Tibial artery (tissue), 4 donors: Measurements from ENCODE around the gene RPP30.

Experiments
- DNase-seq, 2 donors: peaks; one replicate each; pipeline ENCODE4 v3.0.0-alpha.2; 2019
- H3K27ac ChIP-seq, 2 donors: fragments of 200-600 bp; sonication (generic) in 1 of 2; 1 replicate in 1 of 2; 2 replicates in 1 of 2; pipeline ENCODE4 v1.5.1; 2018 to 2019; ENCODE audit warnings: mild to moderate bottlenecking in 1 of 2
- H3K27me3 ChIP-seq, 2 donors: fragments of 200-600 bp; sonication (generic) in 1 of 2; one replicate each; pipeline versions ENCODE4 v1.5.1 to v1.6.0; 2016 to 2019
- H3K36me3 ChIP-seq, 3 donors: fragments of 200-600 bp; sonication (generic) in 2 of 3; one replicate each; pipeline ENCODE4 v1.5.1; 2016 to 2019; ENCODE audit warnings: mild to moderate bottlenecking in 2 of 3
- H3K4me1 ChIP-seq, 4 donors: fragments of 200-600 bp; sonication (generic) in 2 of 4; 1 replicate in 3 of 4; 2 replicates in 1 of 4; pipeline ENCODE4 v1.5.1; 2016 to 2019
- H3K4me3 ChIP-seq, 2 donors: fragments of 200-600 bp; sonication (generic) in 1 of 2; 1 replicate in 1 of 2; 2 replicates in 1 of 2; pipeline ENCODE4 v1.5.1; 2018 to 2019; ENCODE audit warnings: mild to moderate bottlenecking in 2 of 2
- H3K9me3 ChIP-seq, 3 donors: fragments of 200-600 bp; sonication (generic) in 1 of 3; one replicate each; pipeline ENCODE4 v1.5.1; 2016 to 2019
- intact Hi-C: fragments of 100-400 bp; cut with DNase I; formaldehyde crosslinking; loops from one replicate; pipeline ENCODE4 v1.15.0; 2023; ENCODE audit warnings: low total_unique reads
- TF ChIP-seq, protein P1 (sequence below), 2 experiments: fragments of 200-600 bp in 1 of 2; fragments of 450-650 bp in 1 of 2; IDR thresholded peaks; one replicate each; pipeline ENCODE4 v1.5.1; 2017 to 2019; ENCODE audit warnings: antibody characterized with exemption in 2 of 2, mild to moderate bottlenecking in 1 of 2, moderate library complexity in 1 of 2

RPP30 gene

DNA sequence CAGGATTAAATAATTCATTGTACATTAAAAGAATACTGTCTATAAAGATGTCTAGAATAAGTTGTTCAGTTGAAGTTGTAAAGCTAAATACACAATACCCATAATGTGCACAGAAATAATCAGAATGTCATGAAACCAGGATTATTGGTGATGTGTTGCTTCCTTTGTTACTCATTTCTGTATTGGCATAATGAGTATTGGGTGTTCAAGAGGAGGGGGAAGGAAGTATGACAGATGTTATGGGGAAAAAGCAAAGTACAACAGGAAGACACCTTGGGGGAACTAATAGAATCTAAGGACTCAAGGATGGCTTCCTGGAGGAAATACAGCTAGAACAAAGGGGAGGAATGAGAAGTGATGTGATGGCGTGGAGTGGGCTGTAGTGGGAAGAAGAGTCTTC lies 34.2 kb downstream of the RPP30 start:
- TF ChIP-seq, protein P1, sequence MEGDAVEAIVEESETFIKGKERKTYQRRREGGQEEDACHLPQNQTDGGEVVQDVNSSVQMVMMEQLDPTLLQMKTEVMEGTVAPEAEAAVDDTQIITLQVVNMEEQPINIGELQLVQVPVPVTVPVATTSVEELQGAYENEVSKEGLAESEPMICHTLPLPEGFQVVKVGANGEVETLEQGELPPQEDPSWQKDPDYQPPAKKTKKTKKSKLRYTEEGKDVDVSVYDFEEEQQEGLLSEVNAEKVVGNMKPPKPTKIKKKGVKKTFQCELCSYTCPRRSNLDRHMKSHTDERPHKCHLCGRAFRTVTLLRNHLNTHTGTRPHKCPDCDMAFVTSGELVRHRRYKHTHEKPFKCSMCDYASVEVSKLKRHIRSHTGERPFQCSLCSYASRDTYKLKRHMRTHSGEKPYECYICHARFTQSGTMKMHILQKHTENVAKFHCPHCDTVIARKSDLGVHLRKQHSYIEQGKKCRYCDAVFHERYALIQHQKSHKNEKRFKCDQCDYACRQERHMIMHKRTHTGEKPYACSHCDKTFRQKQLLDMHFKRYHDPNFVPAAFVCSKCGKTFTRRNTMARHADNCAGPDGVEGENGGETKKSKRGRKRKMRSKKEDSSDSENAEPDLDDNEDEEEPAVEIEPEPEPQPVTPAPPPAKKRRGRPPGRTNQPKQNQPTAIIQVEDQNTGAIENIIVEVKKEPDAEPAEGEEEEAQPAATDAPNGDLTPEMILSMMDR (IDR thresholded peaks at IDR 0.05), result no peak
- intact Hi-C loops, result no loop called here

DNA sequence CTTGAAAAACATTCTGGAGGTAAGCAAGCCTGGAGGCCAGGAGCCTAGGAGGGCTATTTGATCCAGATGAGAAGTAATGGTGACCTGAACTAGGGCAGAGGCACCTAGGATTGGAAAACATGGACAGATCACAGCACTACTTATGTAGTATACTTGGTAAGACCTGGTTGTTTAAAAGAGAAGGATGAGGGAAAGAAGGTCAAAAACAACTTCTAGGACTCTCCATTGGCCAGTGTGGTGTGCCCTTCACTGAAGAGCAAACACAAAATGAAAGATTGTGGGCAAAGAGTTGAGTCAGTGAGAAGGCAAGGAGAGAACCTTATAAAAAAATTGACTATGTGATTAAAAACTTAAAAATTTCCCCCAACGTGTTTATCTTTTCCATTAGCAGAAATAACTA lies 34.8 kb downstream of the RPP30 start:
- H3K27me3 ChIP-seq, result no peaks in the 10 kb centered on the region
- intact Hi-C loops, result no loop called here
- no peaks in the 10 kb centered on the region for H3K4me1 ChIP-seq
- no peak overlapping the region for H3K4me3 ChIP-seq
- no peaks in the 10 kb centered on the region for H3K9me3 ChIP-seq
- peaks cover 15 to 36% (median 26%) of the 10 kb centered on the region in 3 donors for H3K36me3 ChIP-seq
- TF ChIP-seq, protein P1 (IDR thresholded peaks at IDR 0.05), result no peak
- no peak for DNase-seq
- no peak overlapping the region for H3K27ac ChIP-seq

More for the DNA sequence above, 34.2 kb downstream of the RPP30 start:
- DNase-seq, result no peak
- Histone ChIP-seq H3K27me3 (no peaks in the 10 kb centered on the region), H3K27ac (no peak overlapping the region), H3K9me3 (no peaks in the 10 kb centered on the region), H3K36me3 (peaks cover 15 to 41% (median 28%) of the 10 kb centered on the region in 3 donors), H3K4me3 (no peak overlapping the region), H3K4me1 (no peaks in the 10 kb centered on the region)

- H3K4me1 ChIP-seq, result peaks cover 0 to 10% (median 0%) of the 10 kb centered on the region in 4 donors
- no peak overlapping the region for H3K4me3 ChIP-seq
- intact Hi-C loops, result loop anchor here (5.0 kb wide), 1 partner anchor 341 kb away; no protein-coding TSS in a partner anchor
- TF ChIP-seq, protein P1 (IDR thresholded peaks at IDR 0.05), result peak; percentile 80 to 88
- H3K27ac ChIP-seq, result no peak overlapping the region
- DNase-seq, result peak; percentile 59 to 69
- H3K27me3 ChIP-seq, result no peaks in the 10 kb centered on the region
- H3K36me3 ChIP-seq, result peaks cover 0 to 10% (median 0%) of the 10 kb centered on the region in 3 donors
- no peaks in the 10 kb centered on the region for H3K9me3 ChIP-seq
These were observed 39.6 kb downstream of the RPP30 start for GRCh38 chr10:90911133-90912051.

GRCh38 chr10:90912174-90912573 lies 40.4 kb downstream of the RPP30 start:
- Histone ChIP-seq H3K4me3 (no peak overlapping the region), H3K4me1 (peaks cover 0 to 10% (median 0%) of the 10 kb centered on the region in 4 donors), H3K27ac (no peak overlapping the region), H3K27me3 (no peaks in the 10 kb centered on the region), H3K36me3 (peaks cover 0 to 8% (median 0%) of the 10 kb centered on the region in 3 donors), H3K9me3 (no peaks in the 10 kb centered on the region)
- TF ChIP-seq, protein P1 (IDR thresholded peaks at IDR 0.05), result no peak
- no peak for DNase-seq
- intact Hi-C loops, result loop anchor here (5.0 kb wide), 1 partner anchor 340 kb away; no protein-coding TSS in a partner anchor

GRCh38 chr10:90912854-90913479 lies 41.2 kb downstream of the RPP30 start:
- peaks cover 0 to under 1% (median 0%) of the 10 kb centered on the region in 3 donors for H3K36me3 ChIP-seq
- TF ChIP-seq, protein P1 (IDR thresholded peaks at IDR 0.05), result no peak
- peaks cover 0 to 10% (median 0%) of the 10 kb centered on the region in 4 donors for H3K4me1 ChIP-seq
- H3K27me3 ChIP-seq, result no peaks in the 10 kb centered on the region
- no peak for DNase-seq
- no peak overlapping the region for H3K27ac ChIP-seq
- H3K9me3 ChIP-seq, result no peaks in the 10 kb centered on the region
- no peak overlapping the region for H3K4me3 ChIP-seq
- intact Hi-C loops, result loop anchor here (5.0 kb wide), 1 partner anchor 339 kb away; no protein-coding TSS in a partner anchor
